Measurements from ENCODE around the gene TLX1.

DNA sequence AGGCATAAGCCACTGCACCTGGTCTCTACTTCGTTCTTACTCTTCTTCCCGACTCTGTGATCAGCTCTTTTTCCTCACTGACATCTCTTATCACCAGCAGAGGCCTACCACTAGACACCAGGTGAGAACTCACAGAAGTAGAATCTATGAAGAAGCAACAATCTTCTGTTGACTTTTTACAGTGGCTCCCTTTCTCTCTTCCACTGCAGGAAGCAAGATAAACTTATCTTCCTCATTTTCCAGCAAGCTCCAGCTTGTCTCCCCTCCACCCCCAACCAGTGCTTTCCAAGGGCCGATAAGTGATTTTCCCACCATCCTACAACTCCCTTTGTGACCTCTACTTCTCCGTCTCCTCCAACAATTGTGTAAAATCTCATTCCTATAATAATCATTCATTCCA is 45.5 kb downstream of the TLX1 start:
- TF ChIP-seq, protein P1, sequence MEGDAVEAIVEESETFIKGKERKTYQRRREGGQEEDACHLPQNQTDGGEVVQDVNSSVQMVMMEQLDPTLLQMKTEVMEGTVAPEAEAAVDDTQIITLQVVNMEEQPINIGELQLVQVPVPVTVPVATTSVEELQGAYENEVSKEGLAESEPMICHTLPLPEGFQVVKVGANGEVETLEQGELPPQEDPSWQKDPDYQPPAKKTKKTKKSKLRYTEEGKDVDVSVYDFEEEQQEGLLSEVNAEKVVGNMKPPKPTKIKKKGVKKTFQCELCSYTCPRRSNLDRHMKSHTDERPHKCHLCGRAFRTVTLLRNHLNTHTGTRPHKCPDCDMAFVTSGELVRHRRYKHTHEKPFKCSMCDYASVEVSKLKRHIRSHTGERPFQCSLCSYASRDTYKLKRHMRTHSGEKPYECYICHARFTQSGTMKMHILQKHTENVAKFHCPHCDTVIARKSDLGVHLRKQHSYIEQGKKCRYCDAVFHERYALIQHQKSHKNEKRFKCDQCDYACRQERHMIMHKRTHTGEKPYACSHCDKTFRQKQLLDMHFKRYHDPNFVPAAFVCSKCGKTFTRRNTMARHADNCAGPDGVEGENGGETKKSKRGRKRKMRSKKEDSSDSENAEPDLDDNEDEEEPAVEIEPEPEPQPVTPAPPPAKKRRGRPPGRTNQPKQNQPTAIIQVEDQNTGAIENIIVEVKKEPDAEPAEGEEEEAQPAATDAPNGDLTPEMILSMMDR (conservative IDR thresholded peaks at IDR 0.05; ENCODE audit: low read depth, low read length), result no peak
- TF ChIP-seq EZH2phosphoT487 (IDR thresholded peaks at IDR 0.05; ENCODE audit: borderline replicate concordance, low read length), result no peak
